DMS114 treated with DMSO at 0.1 percent for 48 hours (cell line): ENCODE measurements around the gene TRIM4.
"Not testable (repeated sequence)": the region's sequence is repeated elsewhere in the genome, so short reads cannot be mapped to it uniquely, and the experiment has no call there.

ENCODE experiments used
- DNase-seq: peaks from one replicate; lab custom pipeline; 2025; ENCODE audit not compliant: unreplicated experiment; lab: John Stamatoyannopoulos, UW

Gene TRIM4

GRCh38 chr7:99918959-99919813, at the start of gene TRIM4:
TSS of gene TRIM4 (minus strand) at chr7:99919530. CDS start at chr7:99919401, 129 bp downstream.
- peak; percentile 86 for DNase-seq

- DNase-seq, result no peak
Observed at GRCh38 chr7:99958564-99959227, 39.4 kb upstream of the TRIM4 start.

- DNase-seq, result no peak
Observed at GRCh38 chr7:99955247-99955646, 35.9 kb upstream of the TRIM4 start.

GRCh38 chr7:99954643-99955042, 35.3 kb upstream of the TRIM4 start:
- not testable (repeated sequence) for DNase-seq

GRCh38 chr7:99953649-99954048, 34.3 kb upstream of the TRIM4 start:
- DNase-seq, result no peak

- DNase-seq, result not testable (repeated sequence)
Observed at GRCh38 chr7:99952649-99953048, 33.3 kb upstream of the TRIM4 start.

- not testable (repeated sequence) for DNase-seq
Observed at GRCh38 chr7:99950819-99951218, 31.5 kb upstream of the TRIM4 start.

- DNase-seq, result peak; percentile 6
Observed at GRCh38 chr7:99949645-99950228, 30.4 kb upstream of the TRIM4 start.

- no peak for DNase-seq
Observed at GRCh38 chr7:99947608-99948007, 28.3 kb upstream of the TRIM4 start.

GRCh38 chr7:99944497-99945070, 25.3 kb upstream of the TRIM4 start:
- no peak for DNase-seq

- no peak for DNase-seq
Observed at GRCh38 chr7:99943641-99944496, 24.5 kb upstream of the TRIM4 start.

GRCh38 chr7:99938296-99938695, 19.0 kb upstream of the TRIM4 start:
- DNase-seq, result no peak

GRCh38 chr7:99935009-99935408, 15.7 kb upstream of the TRIM4 start:
- not testable (repeated sequence) for DNase-seq

- DNase-seq, result no peak
Observed at GRCh38 chr7:99930376-99930775, 11.0 kb upstream of the TRIM4 start.

GRCh38 chr7:99929730-99930053, 10.4 kb upstream of the TRIM4 start:
- DNase-seq, result no peak

- peak; percentile 31 for DNase-seq
Observed at GRCh38 chr7:99928994-99929729, 9.8 kb upstream of the TRIM4 start, which contains the start of gene GJC3. TSS of gene GJC3 (minus strand) at chr7:99929620. CDS start at chr7:99929620, 0 bp downstream.

GRCh38 chr7:99928188-99928587, 8.9 kb upstream of the TRIM4 start:
- no peak for DNase-seq

GRCh38 chr7:99927536-99927935, 8.2 kb upstream of the TRIM4 start:
- no peak for DNase-seq

- DNase-seq, result no peak
Observed at GRCh38 chr7:99926321-99926720, 7.0 kb upstream of the TRIM4 start.

GRCh38 chr7:99923200-99923599, 3.9 kb upstream of the TRIM4 start:
- DNase-seq, result no peak
